HG03280 (cell line): Measurements from ENCODE around the gene DCXR.
"Not testable (repeated sequence)": the region's sequence is repeated elsewhere in the genome, so short reads cannot be mapped to it uniquely, and the experiment has no call there.

Experiments
- ATAC-seq: cut with Tn5 transposase; IDR thresholded peaks from one replicate; pipeline ENCODE4 v1.9.1; 2021; ENCODE audit warnings: mild to moderate bottlenecking, moderate library complexity; ENCODE audit not compliant: unreplicated experiment

DCXR gene

GRCh38 chr17:82042649-82043048 lies 5.2 kb upstream of the DCXR start:
- ATAC-seq = no peak

- no peak for ATAC-seq
These were observed 3.8 kb upstream of the DCXR start for GRCh38 chr17:82041144-82041814.

GRCh38 chr17:82039695-82040299 lies 2.3 kb upstream of the DCXR start:
- ATAC-seq = no peak

GRCh38 chr17:82038796-82039409 lies 1.4 kb upstream of the DCXR start:
- ATAC-seq = not testable (repeated sequence)

- no peak for ATAC-seq
These were observed 345 bp upstream of the DCXR start for GRCh38 chr17:82037889-82038195.

- ATAC-seq = no peak
These were observed 834 bp downstream of the DCXR start for GRCh38 chr17:82036634-82037091.

DNA sequence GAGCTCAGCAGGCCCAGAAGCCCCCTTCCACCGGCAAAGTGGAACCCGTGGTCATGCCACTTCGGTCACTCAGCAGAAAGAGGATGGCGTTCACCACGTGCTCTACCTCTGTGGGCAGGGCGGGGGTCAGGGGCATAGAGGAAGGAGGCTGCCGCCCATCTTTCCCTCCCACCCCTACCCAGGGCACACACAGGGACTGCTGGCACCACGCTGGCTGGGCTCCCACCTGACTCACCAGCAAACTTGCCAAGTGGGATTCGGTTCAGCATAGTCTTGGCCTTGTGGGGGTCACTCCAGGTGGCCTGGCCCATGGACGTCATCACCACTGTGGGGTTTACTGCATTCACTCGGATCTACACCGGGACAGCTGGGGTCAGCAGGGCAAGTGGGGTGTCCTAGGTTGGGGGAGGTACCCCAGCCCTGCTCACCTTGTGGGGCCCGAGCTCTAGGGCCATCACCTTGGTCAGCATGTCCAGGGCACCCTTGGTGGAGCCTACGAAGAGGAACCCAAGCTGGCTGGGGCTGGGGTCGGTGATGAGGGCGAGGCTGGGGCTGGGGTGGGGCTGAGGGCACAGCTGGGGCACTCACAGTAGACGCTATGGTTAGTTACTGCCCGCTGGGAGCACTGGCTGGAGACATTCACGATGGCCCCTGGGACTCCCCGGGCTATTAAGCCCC lies 1.4 kb downstream of the DCXR start:
- ATAC-seq = no peak

DNA sequence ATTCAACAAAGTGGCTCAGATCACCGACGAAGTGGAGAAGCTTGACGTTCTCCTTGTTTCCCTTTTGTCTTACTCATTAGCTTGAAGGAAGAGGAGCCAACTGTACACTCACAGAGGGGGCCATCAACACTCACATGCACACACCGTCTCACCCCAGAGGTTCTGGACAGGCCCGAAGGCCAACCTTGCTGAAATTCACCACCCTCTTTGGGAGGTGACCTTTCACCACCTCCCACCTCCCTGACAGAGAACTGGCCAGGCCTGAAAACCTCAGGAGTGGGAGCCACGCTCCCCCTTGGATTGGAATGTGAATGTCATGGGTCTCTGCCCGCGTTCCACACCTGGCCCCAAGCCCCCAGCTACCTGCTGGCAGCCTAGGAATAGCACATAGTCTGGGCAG lies 2.0 kb downstream of the DCXR start:
- no peak for ATAC-seq

DNA sequence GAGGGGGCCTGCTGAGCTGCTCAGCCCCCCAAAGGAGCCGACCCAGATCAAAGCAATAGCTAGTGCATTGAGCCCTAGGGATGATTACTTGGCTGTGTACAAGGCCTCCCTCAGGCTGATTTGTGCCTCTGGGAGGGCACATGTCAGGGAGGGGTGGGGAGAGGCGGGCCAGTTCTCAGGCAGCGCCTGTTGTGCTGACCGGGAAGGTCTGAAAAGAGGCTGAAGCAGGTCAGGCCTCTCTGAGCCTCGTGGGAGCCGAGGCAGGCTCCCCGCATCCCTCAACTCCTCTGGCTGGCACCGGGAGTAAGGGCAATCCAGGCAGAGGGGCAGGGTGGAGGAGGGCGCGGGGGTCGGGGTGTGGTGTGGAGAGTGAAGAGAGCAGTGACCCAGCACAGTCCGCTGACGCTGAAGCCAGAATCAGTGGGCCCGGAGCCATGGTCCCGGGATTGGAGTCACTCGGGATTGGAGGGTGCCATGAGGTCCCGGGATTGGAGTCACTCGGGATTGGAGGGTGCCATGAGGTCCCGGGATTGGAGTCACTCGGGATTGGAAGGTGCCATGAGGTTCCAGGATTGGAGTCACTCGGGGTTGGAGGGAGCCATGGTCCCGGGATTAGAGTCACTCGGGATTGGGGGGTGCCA lies 3.0 kb downstream of the DCXR start:
- no peak for ATAC-seq

GRCh38 chr17:82033359-82034085 lies 4.0 kb downstream of the DCXR start:
- ATAC-seq = no peak

- no peak for ATAC-seq
These were observed 5.4 kb downstream of the DCXR start for GRCh38 chr17:82031885-82032627.

DNA sequence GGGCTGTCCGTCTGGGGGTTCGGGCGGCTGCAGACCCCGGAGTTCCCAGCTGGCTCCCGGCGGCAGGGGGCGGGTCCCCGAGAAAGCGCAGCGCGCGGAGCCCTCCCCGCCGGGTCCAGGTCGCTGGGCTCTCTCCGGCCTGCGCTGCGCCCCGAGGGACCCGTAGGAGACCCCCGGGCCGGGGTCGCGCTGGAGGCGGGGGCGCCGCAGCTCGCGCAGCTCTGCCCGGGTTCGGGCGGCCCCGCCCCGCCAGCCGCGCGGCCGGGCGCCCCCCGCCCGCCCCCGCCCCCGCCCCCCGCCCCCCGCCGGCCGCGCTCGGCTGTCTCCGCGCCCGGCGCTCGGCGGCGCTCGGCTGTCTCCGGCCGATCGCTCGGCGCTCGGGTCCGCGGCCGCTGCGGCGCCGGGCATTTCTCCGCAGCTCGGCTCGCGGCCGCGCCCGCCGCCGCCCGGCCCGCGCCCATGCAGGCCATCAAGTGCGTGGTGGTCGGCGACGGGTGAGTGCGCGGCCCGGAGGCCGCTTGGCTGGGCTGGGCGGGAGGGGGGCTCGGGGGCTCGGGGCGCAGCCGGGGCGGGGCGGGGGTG lies 6.1 kb downstream of the DCXR start, which contains the start of gene RAC3:
Gene RAC3 (plus strand): TSS at position 376 of the 582 bp plus-strand sequence. CDS start 84 bp downstream, at position 460.
- ATAC-seq = no peak

DNA sequence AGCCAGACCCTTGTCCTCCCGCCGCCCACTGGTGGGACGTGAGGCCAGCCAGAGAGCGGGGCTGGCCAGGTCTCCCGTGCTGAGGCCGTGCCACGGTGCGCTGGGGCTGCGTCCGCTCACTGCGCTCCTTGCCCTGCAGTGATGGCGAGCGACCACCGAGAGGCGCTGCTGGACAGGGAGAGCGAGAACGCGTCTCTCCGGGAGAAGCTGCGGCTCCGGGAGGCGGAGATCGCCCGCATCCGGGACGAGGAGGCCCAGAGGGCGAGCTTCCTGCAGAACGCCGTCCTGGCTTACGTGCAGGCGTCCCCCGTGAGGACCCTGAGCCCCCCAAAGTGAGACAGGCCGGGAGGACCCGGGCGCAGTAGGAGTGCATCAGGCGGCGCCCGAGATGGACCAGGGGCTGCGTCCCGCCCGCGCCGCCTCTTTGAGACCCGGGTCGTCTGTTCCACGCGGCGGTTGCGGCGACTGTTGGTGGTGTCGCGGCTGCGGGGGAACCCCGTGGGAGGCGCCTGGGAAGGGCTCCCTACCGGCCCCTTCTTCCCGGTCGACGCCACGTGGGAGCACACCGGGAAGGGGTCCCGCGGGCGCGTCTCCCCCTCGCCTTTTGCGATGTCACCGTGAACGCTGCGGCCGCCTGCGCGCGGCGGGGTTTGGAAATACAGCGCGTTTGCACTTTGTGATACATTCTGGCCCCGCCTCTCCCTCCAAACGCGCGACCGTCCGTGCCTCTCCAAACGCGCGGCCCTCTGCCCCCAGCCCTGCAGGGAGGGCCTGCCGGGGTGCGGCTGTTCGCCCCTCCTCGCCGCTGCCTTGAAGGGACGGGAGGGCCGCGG lies 6.8 kb downstream of the DCXR start:
- peak; percentile 43 for ATAC-seq

- ATAC-seq = no peak
These were observed 7.5 kb downstream of the DCXR start for GRCh38 chr17:82029990-82030469.

DNA sequence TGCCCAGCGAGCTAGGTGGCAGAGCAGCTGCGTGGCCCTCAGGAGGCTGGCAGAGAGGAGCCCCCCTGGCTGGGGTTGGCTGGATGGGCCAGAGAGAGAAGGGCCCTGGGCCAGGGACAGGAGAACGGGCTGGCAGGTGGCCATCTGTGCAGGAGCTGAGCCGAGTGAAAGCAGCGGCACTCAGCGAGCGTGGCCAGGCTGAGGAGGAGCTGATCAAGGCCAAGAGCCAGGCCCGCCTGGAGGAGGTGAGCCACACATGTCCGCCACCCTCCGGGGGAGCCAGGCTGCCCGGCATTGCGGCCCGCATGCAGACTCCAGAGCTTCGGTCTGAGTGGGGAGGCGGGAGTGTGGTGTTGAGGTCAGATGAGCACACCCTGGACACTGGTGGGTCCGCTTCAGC lies 8.1 kb downstream of the DCXR start:
- ATAC-seq = no peak

DNA sequence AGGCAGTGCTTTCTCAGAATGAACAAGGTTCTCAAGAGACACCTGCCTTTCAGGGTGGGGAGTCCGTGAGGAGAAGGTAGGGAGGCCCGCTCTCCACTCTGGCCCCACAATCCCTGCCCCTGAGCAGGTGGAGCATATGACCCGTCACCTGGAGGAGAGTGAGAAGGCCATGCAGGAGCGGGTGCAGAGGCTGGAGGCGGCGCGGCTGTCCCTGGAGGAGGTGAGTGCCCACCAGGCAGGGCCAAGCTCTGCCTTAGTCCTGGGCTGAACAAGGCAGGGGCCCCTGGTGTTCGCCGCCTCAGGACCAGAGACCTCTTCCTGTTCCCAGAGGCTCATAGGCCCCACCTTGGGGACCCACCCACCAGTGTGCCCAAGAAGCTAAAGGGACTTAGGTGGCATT lies 8.5 kb downstream of the DCXR start:
- no peak for ATAC-seq

DNA sequence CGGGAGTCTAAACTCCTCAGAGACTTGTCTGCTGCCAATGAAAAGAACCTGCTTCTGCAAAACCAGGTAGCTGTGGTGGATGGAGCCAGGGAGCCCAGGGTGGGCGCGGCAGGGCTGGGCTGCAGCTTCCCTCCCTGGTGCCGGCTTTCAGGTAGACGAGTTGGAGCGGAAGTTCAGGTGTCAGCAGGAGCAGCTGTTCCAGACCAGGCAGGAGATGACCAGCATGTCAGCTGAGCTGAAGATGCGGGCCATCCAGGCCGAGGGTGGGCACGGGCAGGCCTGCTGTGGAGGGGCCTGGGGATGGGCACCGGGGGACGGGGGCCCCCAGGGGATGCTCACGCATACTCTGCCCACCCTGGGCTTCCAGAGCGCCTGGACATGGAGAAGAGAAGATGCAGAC lies 9.3 kb downstream of the DCXR start:
- no peak for ATAC-seq

- ATAC-seq = no peak
These were observed 11.9 kb downstream of the DCXR start for GRCh38 chr17:82025401-82026107.
